ENCODE data around the gene NSMF.

Gene NSMF

GRCh38 chr9:137459152-137459600 is at the start of gene NSMF:
NSMF (minus strand) TSS chr9:137459334; CDS start chr9:137459102, 232 bp downstream.
- peak within 1 kb of the TSS; percentile 23 for H3K27ac ChIP-seq
- peak; percentile 26 for DNase-seq (ENCODE audit: low read depth, low spot score)

- no peak for DNase-seq (ENCODE audit: low read depth, low spot score)
- H3K27ac ChIP-seq = no peak overlapping the region
These were observed 47.6 kb upstream of the NSMF start for GRCh38 chr9:137506702-137507171.

- no peak for DNase-seq (ENCODE audit: low read depth, low spot score)
- H3K27ac ChIP-seq = no peak overlapping the region
These were observed 47.1 kb upstream of the NSMF start for GRCh38 chr9:137506274-137506673.

GRCh38 chr9:137505421-137506140 is 46.4 kb upstream of the NSMF start:
- no peak overlapping the region for H3K27ac ChIP-seq
- DNase-seq (ENCODE audit: low read depth, low spot score) = no peak

GRCh38 chr9:137504432-137504777 is 45.3 kb upstream of the NSMF start:
- H3K27ac ChIP-seq = no peak overlapping the region
- no peak for DNase-seq (ENCODE audit: low read depth, low spot score)

GRCh38 chr9:137502008-137502911 is 43.1 kb upstream of the NSMF start:
- no peak for DNase-seq (ENCODE audit: low read depth, low spot score)
- no peak overlapping the region for H3K27ac ChIP-seq

- DNase-seq (ENCODE audit: low read depth, low spot score) = no peak
- H3K27ac ChIP-seq = no peak overlapping the region
These were observed 42.3 kb upstream of the NSMF start for GRCh38 chr9:137501457-137501856.

GRCh38 chr9:137500666-137501397 is 41.7 kb upstream of the NSMF start:
- no peak for DNase-seq (ENCODE audit: low read depth, low spot score)
- no peak overlapping the region for H3K27ac ChIP-seq

GRCh38 chr9:137499858-137500661 is 40.9 kb upstream of the NSMF start:
- DNase-seq (ENCODE audit: low read depth, low spot score) = no peak
- H3K27ac ChIP-seq = no peak overlapping the region

- H3K27ac ChIP-seq = no peak overlapping the region
- DNase-seq (ENCODE audit: low read depth, low spot score) = no peak
These were observed 40.3 kb upstream of the NSMF start for GRCh38 chr9:137499416-137499815.

GRCh38 chr9:137498720-137499150 is 39.6 kb upstream of the NSMF start:
- H3K27ac ChIP-seq = no peak overlapping the region
- no peak for DNase-seq (ENCODE audit: low read depth, low spot score)

- no peak overlapping the region for H3K27ac ChIP-seq
These were observed 39.0 kb upstream of the NSMF start for GRCh38 chr9:137497921-137498719.

GRCh38 chr9:137496601-137497375 is 37.7 kb upstream of the NSMF start:
- no peak overlapping the region for H3K27ac ChIP-seq
- DNase-seq (ENCODE audit: low read depth, low spot score) = no peak

More at GRCh38 chr9:137497921-137498719, 39.0 kb upstream of the NSMF start:
- DNase-seq (ENCODE audit: low read depth, low spot score) = no peak

GRCh38 chr9:137494550-137495351 is 35.6 kb upstream of the NSMF start:
- DNase-seq (ENCODE audit: low read depth, low spot score) = no peak
- no peak overlapping the region for H3K27ac ChIP-seq

GRCh38 chr9:137494104-137494544 is 35.0 kb upstream of the NSMF start:
- DNase-seq (ENCODE audit: low read depth, low spot score) = no peak
- H3K27ac ChIP-seq = no peak overlapping the region

- DNase-seq (ENCODE audit: low read depth, low spot score) = no peak
- H3K27ac ChIP-seq = no peak overlapping the region
These were observed 34.4 kb upstream of the NSMF start for GRCh38 chr9:137493364-137494103.
